MV-4-11 (cell line): ENCODE measurements around the gene LRP2.
"Not testable (repeated sequence)": the region's sequence is repeated elsewhere in the genome, so short reads cannot be mapped to it uniquely, and the experiment has no call there.

ENCODE experiments used
- DNase-seq: peaks from one replicate; lab custom pipeline; 2025; lab: John Stamatoyannopoulos, UW

The LRP2 gene

DNA sequence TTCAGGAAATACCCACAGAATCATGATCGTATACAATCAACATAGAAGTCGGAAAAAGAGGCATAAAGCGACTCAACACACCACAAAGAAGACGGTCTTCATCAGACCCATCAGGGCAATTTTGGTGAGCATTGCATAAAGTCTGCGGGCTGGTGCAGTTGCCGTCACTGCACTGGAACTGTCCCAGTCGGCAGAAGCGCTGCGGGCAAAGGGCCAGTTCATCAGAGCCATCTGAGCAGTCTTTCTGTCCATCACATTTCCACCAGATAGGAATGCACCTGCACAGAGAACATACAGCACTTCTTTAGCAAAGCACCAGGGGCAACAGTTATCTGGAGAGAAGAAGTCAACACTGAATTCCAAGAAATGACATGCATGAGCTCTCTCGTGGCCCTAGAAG is 187.2 kb downstream of the LRP2 start:
- no peak for DNase-seq

- no peak for DNase-seq
These were observed 188.5 kb downstream of the LRP2 start for GRCh38 chr2:169173876-169174275.

DNA sequence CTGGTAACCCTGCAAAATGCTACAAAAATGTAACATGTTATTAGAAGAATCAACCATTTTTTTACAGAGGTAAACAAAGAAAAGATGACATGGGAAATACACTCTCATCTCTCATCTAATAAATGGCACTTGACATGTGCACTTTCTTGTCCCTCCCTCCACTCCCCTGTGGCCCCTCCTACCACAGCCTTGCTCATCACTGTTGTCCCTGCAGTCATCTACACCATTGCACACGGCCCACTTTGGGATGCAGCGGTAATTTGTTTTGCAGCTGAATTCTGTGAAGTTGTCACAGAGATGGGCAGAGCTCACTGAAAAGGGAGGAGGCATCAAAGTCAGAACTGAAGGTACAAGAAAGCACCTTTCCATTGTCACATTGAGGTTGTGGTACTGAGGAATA is 189.4 kb downstream of the LRP2 start:
- DNase-seq, result no peak

GRCh38 chr2:169172151-169172735 is 190.1 kb downstream of the LRP2 start:
- DNase-seq, result no peak

- no peak for DNase-seq
These were observed 196.5 kb downstream of the LRP2 start for GRCh38 chr2:169165791-169166190.

- DNase-seq, result no peak
These were observed 198.0 kb downstream of the LRP2 start for GRCh38 chr2:169164311-169164710.

- no peak for DNase-seq
These were observed 199.7 kb downstream of the LRP2 start for GRCh38 chr2:169162613-169163012.

DNA sequence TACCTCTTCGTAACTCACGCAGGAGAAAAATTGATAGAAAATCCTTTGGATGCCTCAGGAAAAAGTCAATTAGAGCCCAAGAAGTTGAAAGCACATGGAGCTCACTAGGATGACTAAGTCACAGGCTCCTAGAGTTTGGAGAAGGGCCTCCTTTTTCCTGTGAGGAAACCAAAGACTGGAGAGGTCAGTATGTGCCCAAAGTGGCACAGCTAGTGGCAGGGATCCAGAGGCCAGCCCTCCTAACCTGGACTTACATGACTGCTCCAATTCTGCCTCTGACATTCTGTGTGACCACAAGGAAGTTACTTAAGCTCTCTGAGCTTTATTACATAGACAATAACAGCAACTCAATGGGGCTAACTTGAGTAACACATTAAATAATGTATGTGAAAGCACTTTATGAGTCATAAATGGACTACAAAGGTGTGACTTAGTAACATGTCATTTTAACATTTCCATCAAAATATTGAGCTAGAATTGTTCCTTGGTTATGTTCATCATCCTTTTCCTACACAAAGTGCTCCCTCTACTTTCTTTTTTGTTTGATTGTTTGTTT is 201.3 kb downstream of the LRP2 start:
- DNase-seq, result no peak

- DNase-seq, result peak; percentile 46
These were observed 202.6 kb downstream of the LRP2 start for GRCh38 chr2:169159686-169160085.

DNA sequence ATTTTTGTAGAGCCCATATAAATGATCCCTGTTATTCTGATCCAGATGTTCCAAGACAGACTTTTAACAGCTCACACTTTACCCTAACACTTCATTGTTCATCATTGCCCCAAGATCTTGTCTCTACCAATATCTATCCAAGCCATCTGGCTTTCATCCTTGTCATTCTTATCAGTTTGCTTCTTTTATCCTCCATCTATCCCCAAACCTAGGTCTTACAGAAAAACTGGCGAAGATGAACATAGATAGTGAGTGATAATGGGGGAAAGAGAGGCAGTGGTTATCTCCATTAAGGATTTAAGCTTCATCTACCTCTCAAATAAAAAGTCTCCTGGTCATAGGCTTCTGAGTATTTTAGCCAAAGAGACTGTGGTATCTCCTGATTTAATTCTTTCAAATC is 203.5 kb downstream of the LRP2 start:
- no peak for DNase-seq

DNA sequence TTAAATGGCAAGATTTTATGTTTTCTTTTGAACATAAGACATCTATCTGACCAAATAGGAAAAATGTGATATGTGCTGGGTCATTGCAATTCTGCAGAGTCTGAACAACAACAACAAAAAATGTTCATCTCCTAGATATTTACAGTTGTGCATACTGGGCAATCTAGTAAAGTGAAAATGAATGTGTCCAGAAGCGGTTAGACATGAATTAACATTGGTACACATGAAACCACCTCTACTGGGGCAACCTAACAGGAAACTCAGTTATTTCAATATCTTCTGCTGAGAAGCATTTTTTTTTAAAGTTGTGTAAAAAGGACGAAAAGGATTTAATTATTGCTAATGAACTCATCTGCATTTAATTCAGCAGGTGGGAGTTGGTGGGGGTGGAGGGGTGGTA is 216.1 kb downstream of the LRP2 start:
- no peak for DNase-seq

DNA sequence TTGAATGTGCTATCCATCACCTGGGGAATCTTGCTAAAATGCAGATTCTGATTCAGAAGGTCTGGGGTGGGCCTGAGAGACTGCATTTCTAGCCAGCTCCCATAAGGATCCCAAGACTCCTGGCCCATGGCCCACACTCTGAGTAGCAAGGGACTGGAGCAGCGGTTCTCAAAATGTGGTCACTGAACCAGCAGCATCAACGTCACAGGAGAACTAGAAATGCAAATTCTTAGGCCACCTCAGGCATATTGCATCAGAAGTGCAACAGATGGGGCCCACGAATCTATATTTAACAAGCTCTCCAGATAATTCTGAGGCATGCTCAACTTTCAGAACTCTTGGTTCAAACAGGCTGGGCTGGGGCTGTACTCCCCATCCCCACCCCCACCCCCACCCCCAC is 218.3 kb downstream of the LRP2 start:
- DNase-seq, result peak; percentile 42

- DNase-seq, result peak; percentile 50
These were observed 220.5 kb downstream of the LRP2 start for GRCh38 chr2:169141713-169142352.

DNA sequence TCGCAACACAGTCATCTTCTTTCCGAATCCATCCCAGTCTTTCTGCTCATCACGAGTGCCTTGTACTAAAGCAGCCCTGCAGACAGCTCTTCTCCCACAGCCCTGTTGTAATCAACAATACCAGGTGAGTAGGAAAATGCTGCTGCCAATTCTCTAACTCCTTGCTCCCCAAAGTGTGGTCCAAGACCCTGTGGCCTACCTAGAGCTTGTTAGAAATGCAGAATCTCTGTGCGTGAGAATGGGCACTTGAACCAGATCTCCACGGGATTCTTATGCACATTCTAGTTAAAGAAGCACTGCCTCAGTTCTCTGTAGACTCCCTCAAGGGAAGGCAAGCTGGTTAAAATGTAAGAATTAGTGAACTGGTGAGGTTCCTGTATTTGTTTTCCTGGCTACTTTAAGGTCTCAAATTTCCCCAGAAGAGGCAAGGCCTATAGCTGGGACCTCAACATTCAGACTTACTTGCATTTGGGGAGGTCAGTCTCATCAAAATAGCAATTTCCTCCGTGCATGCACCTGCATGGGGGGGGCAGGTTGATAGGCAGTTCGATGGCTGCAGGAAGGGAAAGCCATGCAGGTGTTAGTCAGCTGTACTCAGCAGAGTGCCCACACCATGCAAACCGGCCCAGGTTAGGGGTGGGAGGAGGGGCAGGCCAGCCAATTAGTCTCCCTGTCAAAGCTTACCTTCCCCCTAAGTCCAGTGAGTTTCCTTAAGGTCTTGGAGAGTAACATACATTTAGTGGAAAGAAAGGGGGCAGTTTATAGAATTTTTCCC is 222.2 kb downstream of the LRP2 start:
- DNase-seq, result no peak

GRCh38 chr2:169139145-169139544 is 223.2 kb downstream of the LRP2 start:
- no peak for DNase-seq

GRCh38 chr2:169137924-169138323 is 224.4 kb downstream of the LRP2 start:
- DNase-seq, result no peak

DNA sequence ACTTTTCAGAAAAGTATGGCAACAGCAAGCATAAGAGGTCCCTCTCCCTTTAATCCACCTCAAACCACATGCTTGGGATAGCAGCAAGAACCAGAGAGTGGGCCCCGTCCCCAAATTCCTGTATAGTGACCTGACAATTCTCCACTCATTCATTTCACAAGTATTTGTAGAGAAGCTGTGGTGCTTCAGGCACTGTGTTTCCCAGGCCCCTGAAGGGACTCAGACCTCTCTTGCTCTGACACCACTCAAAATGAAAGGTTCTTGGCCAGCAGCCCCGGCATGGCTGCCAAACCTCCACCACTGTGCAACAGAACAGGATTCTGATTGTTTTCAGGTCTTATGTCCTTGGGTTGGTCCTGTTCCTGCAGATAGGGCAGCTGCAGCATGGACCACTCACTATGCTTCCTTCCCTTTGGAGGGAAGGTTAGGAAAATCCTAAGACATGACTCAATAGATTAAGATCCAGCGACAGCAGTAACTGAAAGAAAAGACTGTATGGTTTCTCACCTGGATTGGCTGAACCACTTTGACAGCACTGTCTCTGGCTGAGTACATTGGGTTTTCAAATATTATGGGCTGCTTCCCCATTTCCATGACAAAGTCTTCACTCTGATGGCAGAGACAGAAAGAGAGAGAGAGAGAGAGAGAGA is 225.3 kb downstream of the LRP2 start:
- no peak for DNase-seq

DNA sequence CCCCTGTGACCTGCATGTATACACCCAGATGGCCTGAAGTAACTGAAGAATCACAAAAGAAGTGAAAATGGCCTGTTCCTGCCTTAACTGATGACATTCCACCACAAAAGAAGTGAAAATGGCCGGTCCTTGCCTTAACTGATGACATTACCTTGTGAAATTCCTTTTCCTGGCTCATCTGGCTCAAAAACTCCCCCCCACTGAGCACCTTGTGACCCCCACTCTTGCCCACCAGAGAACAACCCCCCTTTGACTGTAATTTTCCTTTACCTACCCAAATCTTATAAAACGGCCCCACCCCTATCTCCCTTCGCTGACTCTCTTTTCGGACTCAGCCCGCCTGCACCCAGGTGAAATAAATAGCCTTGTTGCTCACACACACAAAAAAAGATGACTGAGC is 225.9 kb downstream of the LRP2 start:
- DNase-seq, result not testable (repeated sequence)

GRCh38 chr2:169134272-169134671 is 228.1 kb downstream of the LRP2 start:
- not testable (repeated sequence) for DNase-seq

- DNase-seq, result peak; percentile 54
These were observed 230.5 kb downstream of the LRP2 start for GRCh38 chr2:169131587-169132512.

DNA sequence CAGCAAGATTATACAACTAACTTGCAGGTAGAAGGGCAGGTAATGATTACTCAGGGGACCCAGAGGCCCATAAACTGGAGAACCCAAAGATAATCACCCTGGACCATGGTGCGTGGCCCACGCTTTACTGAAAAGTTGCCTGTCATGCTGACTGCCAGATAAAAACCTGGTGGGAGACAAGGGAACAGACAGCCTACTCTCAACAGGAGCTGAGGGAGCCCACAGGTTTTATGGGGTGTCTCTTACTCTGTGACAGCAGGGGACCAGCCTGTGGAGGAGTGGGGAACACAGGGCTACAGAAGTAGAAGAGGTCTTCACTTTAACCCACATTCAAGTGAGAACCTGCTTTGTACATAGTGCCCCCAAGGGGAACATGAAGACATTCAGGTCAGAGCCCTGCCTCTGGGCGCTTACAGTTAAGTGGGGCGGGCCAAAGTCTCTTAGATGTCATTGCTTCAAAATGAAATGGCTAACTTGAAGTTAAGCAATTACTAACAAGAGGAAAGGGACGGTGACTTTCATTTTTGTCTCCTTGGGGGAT is 232.6 kb downstream of the LRP2 start:
- no peak for DNase-seq
